Gastrocnemius medialis (tissue), 4 donors: ENCODE results near the gene MAP3K7.

Experiments
- POLR2A ChIP-seq, 2 donors: fragments of 450-650 bp; IDR thresholded peaks; one replicate each; pipeline ENCODE4 v1.6.1; 2017; ENCODE audit warnings: antibody characterized with exemption in 2 of 2, mild to moderate bottlenecking in 2 of 2, moderate library complexity in 2 of 2
- TF ChIP-seq, protein P1 (sequence below), 5 experiments: fragments of 450-650 bp in 3 of 5; fragments of 200-600 bp in 2 of 5; sonication (generic) in 2 of 5; IDR thresholded peaks in 4 of 5; conservative IDR thresholded peaks in 1 of 5; 1 replicate in 4 of 5; 2 replicates in 1 of 5; pipeline ENCODE4 v1.5.1; 2016 to 2019; ENCODE audit warnings: antibody characterized with exemption in 5 of 5, mild to moderate bottlenecking in 3 of 5, moderate library complexity in 3 of 5

DNA sequence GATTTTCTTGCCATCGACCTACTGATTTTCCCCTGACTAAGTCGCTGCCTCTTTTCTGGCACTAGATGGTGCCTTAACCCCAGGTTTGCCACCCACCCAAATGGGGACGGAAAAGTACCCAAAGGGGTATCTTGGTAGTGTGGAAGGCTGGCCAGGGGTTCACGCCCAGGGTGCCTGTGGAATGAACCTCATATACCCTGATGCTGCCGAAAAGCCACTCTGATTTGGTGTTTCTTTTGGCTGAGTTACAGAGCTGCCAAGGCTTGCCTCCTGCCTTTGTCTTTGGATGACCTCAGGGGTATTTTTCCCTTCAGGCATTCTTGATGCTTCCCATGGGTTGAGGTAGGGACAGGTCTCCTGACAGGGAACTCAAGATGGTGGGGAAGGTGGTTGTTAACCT lies 78.1 kb downstream of the MAP3K7 start:
- no peak for TF ChIP-seq POLR2A (IDR thresholded peaks at IDR 0.05)
- TF ChIP-seq, protein P1, sequence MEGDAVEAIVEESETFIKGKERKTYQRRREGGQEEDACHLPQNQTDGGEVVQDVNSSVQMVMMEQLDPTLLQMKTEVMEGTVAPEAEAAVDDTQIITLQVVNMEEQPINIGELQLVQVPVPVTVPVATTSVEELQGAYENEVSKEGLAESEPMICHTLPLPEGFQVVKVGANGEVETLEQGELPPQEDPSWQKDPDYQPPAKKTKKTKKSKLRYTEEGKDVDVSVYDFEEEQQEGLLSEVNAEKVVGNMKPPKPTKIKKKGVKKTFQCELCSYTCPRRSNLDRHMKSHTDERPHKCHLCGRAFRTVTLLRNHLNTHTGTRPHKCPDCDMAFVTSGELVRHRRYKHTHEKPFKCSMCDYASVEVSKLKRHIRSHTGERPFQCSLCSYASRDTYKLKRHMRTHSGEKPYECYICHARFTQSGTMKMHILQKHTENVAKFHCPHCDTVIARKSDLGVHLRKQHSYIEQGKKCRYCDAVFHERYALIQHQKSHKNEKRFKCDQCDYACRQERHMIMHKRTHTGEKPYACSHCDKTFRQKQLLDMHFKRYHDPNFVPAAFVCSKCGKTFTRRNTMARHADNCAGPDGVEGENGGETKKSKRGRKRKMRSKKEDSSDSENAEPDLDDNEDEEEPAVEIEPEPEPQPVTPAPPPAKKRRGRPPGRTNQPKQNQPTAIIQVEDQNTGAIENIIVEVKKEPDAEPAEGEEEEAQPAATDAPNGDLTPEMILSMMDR (IDR thresholded peaks at IDR 0.05 in 4 of 5, conservative IDR thresholded peaks at IDR 0.05 in 1 of 5) = no peak
